IPS-15b (cell line): ENCODE results near the gene SDR39U1.
"Not testable (repeated sequence)": the region's sequence is repeated elsewhere in the genome, so short reads cannot be mapped to it uniquely, and the experiment has no call there.

Experiments used
- H3K27me3 ChIP-seq: one replicate; pipeline ENCODE4 v1.6.1; 2013; ENCODE audit warnings: low read length; ENCODE audit not compliant: control insufficient read depth, insufficient read depth
- H3K36me3 ChIP-seq: one replicate; pipeline ENCODE4 v1.6.1; 2013; ENCODE audit warnings: low read length; ENCODE audit not compliant: control insufficient read depth, insufficient read depth
- H3K4me1 ChIP-seq: one replicate; pipeline ENCODE4 v1.6.1; 2013; ENCODE audit warnings: mild to moderate bottlenecking, low read length; ENCODE audit not compliant: control insufficient read depth, insufficient read depth
- H3K4me3 ChIP-seq: one replicate; pipeline ENCODE4 v1.5.1; 2013; ENCODE audit warnings: low read depth, low read length
- H3K9ac ChIP-seq: one replicate; pipeline ENCODE4 v1.6.1; 2013; ENCODE audit warnings: low read depth, mild to moderate bottlenecking, low read length
- H3K9me3 ChIP-seq: one replicate; pipeline ENCODE4 v1.6.1; 2013; ENCODE audit warnings: mild to moderate bottlenecking, low read length; ENCODE audit not compliant: control insufficient read depth, insufficient read depth

The SDR39U1 gene

GRCh38 chr14:24463884-24464785, 21.6 kb upstream of the SDR39U1 start:
- Histone ChIP-seq H3K36me3 (no peaks in the 10 kb centered on the region), H3K9me3 (no peaks in the 10 kb centered on the region)

GRCh38 chr14:24463017-24463883, 20.7 kb upstream of the SDR39U1 start:
- Histone ChIP-seq H3K4me3 (no peak overlapping the region), H3K9ac (no peak overlapping the region), H3K9me3 (no peaks in the 10 kb centered on the region), H3K36me3 (no peaks in the 10 kb centered on the region), H3K27me3 (no peaks in the 10 kb centered on the region), H3K4me1 (no peaks in the 10 kb centered on the region)

More at GRCh38 chr14:24463884-24464785, 21.6 kb upstream of the SDR39U1 start:
- no peaks in the 10 kb centered on the region for H3K4me1 ChIP-seq
- H3K27me3 ChIP-seq, result no peaks in the 10 kb centered on the region
- no peak overlapping the region for H3K9ac ChIP-seq
- no peak overlapping the region for H3K4me3 ChIP-seq

- H3K9me3 ChIP-seq, result no peaks in the 10 kb centered on the region
- H3K4me1 ChIP-seq, result no peaks in the 10 kb centered on the region
- no peak overlapping the region for H3K9ac ChIP-seq
- no peaks in the 10 kb centered on the region for H3K27me3 ChIP-seq
- no peak overlapping the region for H3K4me3 ChIP-seq
- no peaks in the 10 kb centered on the region for H3K36me3 ChIP-seq
Observed at GRCh38 chr14:24461336-24461735, 18.8 kb upstream of the SDR39U1 start.

GRCh38 chr14:24459331-24459730, 16.8 kb upstream of the SDR39U1 start:
- no peaks in the 10 kb centered on the region for H3K36me3 ChIP-seq
- H3K4me3 ChIP-seq, result no peak overlapping the region
- no peaks in the 10 kb centered on the region for H3K4me1 ChIP-seq
- no peak overlapping the region for H3K9ac ChIP-seq
- peaks cover 1% of the 10 kb centered on the region for H3K9me3 ChIP-seq
- H3K27me3 ChIP-seq, result no peaks in the 10 kb centered on the region

GRCh38 chr14:24458736-24459135, 16.2 kb upstream of the SDR39U1 start:
- Histone ChIP-seq H3K36me3 (no peaks in the 10 kb centered on the region), H3K9ac (no peak overlapping the region), H3K4me1 (no peaks in the 10 kb centered on the region), H3K9me3 (peaks cover 7% of the 10 kb centered on the region), H3K4me3 (no peak overlapping the region), H3K27me3 (no peaks in the 10 kb centered on the region)

- H3K4me3 ChIP-seq, result no peak overlapping the region
- no peaks in the 10 kb centered on the region for H3K27me3 ChIP-seq
- no peaks in the 10 kb centered on the region for H3K36me3 ChIP-seq
- H3K9me3 ChIP-seq, result peaks cover 9% of the 10 kb centered on the region
- no peak overlapping the region for H3K9ac ChIP-seq
- no peaks in the 10 kb centered on the region for H3K4me1 ChIP-seq
Observed at GRCh38 chr14:24456980-24457379, 14.4 kb upstream of the SDR39U1 start.

GRCh38 chr14:24450828-24451227, 8.3 kb upstream of the SDR39U1 start:
- H3K27me3 ChIP-seq, H3K4me3 ChIP-seq, H3K4me1 ChIP-seq, H3K9me3 ChIP-seq, H3K36me3 ChIP-seq, H3K9ac ChIP-seq: not testable (repeated sequence)

GRCh38 chr14:24443053-24443665, 583 bp upstream of the SDR39U1 start:
- H3K9me3 ChIP-seq, result no peaks in the 10 kb centered on the region
- peak overlapping the region; percentile 97 for H3K4me3 ChIP-seq
- peak overlapping the region; percentile 50 for H3K9ac ChIP-seq
- H3K36me3 ChIP-seq, result peaks cover 3% of the 10 kb centered on the region
- H3K27me3 ChIP-seq, result no peaks in the 10 kb centered on the region
- no peaks in the 10 kb centered on the region for H3K4me1 ChIP-seq

GRCh38 chr14:24441904-24442239, 704 bp downstream of the SDR39U1 start:
- H3K27me3 ChIP-seq, result no peaks in the 10 kb centered on the region
- peak overlapping the region; percentile 97 for H3K4me3 ChIP-seq
- H3K36me3 ChIP-seq, result peaks cover 4% of the 10 kb centered on the region
- H3K4me1 ChIP-seq, result no peaks in the 10 kb centered on the region
- peak overlapping the region; percentile 73 for H3K9ac ChIP-seq
- H3K9me3 ChIP-seq, result no peaks in the 10 kb centered on the region

GRCh38 chr14:24441485-24441884, 1.1 kb downstream of the SDR39U1 start:
- Histone ChIP-seq H3K9ac (peak overlapping the region; percentile 73), H3K9me3 (no peaks in the 10 kb centered on the region), H3K36me3 (peaks cover 4% of the 10 kb centered on the region), H3K27me3 (no peaks in the 10 kb centered on the region), H3K4me1 (no peaks in the 10 kb centered on the region), H3K4me3 (peak overlapping the region; percentile 97)

- Histone ChIP-seq H3K27me3 (no peaks in the 10 kb centered on the region), H3K9ac (no peak overlapping the region), H3K36me3 (peaks cover 4% of the 10 kb centered on the region), H3K9me3 (no peaks in the 10 kb centered on the region), H3K4me1 (no peaks in the 10 kb centered on the region), H3K4me3 (no peak overlapping the region)
Observed at GRCh38 chr14:24440606-24441399, 1.8 kb downstream of the SDR39U1 start.
